PC-9 (cell line): ENCODE data around the gene DPP7. TPM values are rescaled to one million over a fixed set of nuclear protein-coding genes. Genes with fewer than 3 reads are reported as not detected.

Experiments used
- BruUV-seq: library from RNA; stranded (reverse); fragments of 400-500 nt; replicated peaks from 2 replicates; lab custom pipeline; 2021; lab: Mats Ljungman, UMichigan
- CTCF ChIA-PET: fragments of 300-600 bp; sonication (Branson Sonifier 250); formaldehyde crosslinking; loops from one replicate; lab custom pipeline; 2022; ENCODE audit warnings: antibody characterized with exemption; lab: Charles Lee
- POLR2A ChIA-PET: fragments of 300-600 bp; sonication (Branson Sonifier 250); formaldehyde crosslinking; loops from one replicate; lab custom pipeline; 2022; ENCODE audit warnings: antibody characterized with exemption; ENCODE audit not compliant: unreplicated experiment; lab: Charles Lee
- DNase-seq, 2 experiments: peaks; one replicate each; pipeline versions ENCODE4 v3.0.0 to v3.0.0-alpha.2; 2015 to 2022; ENCODE audit warnings: mixed read lengths in 1 of 2
- H2AFZ ChIP-seq: fragments of 200-600 bp; sonication (generic); 2 replicates; pipeline ENCODE4 v1.8.1; 2017; ENCODE audit warnings: antibody characterized with exemption
- H3F3A ChIP-seq: fragments of 200-600 bp; sonication (generic); 2 replicates; pipeline ENCODE4 v1.8.1; 2017; ENCODE audit warnings: antibody characterized with exemption, mild to moderate bottlenecking, low read depth; ENCODE audit not compliant: insufficient read depth
- H3K27ac ChIP-seq: fragments of 200-600 bp; sonication (generic); 2 replicates; pipeline ENCODE4 v1.6.1; 2016; ENCODE audit warnings: mixed run types
- H3K27me3 ChIP-seq: fragments of 200-600 bp; sonication (generic); 2 replicates; pipeline ENCODE4 v1.6.1; 2016; ENCODE audit warnings: low read depth, mixed run types; ENCODE audit not compliant: insufficient read depth
- H3K36me3 ChIP-seq: fragments of 200-600 bp; sonication (generic); 2 replicates; pipeline ENCODE4 v1.6.1; 2016; ENCODE audit warnings: low read depth, mixed run types
- H3K4me1 ChIP-seq: fragments of 200-600 bp; sonication (generic); replicated peaks from 2 replicates; pipeline ENCODE4 v1.6.1; 2016; ENCODE audit warnings: mixed run types; ENCODE audit not compliant: insufficient read depth
- H3K4me2 ChIP-seq: fragments of 200-600 bp; sonication (generic); 2 replicates; pipeline ENCODE4 v1.6.1; 2017; ENCODE audit warnings: mixed run types
- H3K4me3 ChIP-seq: fragments of 200-600 bp; sonication (generic); 2 replicates; pipeline ENCODE4 v1.6.1; 2016; ENCODE audit warnings: mixed run types
- H3K79me2 ChIP-seq: fragments of 200-600 bp; sonication (generic); 2 replicates; pipeline ENCODE4 v1.6.1; 2017; ENCODE audit warnings: low read depth, mixed run types
- H3K9me2 ChIP-seq: fragments of 200-600 bp; sonication (generic); 2 replicates; pipeline ENCODE4 v1.8.1; 2017; ENCODE audit warnings: mild to moderate bottlenecking; ENCODE audit not compliant: insufficient read depth
- H3K9me3 ChIP-seq: fragments of 200-600 bp; sonication (generic); 2 replicates; pipeline ENCODE4 v1.8.1; 2016; ENCODE audit warnings: low read depth; ENCODE audit not compliant: insufficient read depth
- H4K20me1 ChIP-seq: fragments of 200-600 bp; sonication (generic); 2 replicates; pipeline ENCODE4 v1.8.1; 2017; ENCODE audit not compliant: insufficient read depth
- CTCF ChIP-seq: fragments of 200-600 bp; sonication (generic); conservative IDR thresholded peaks from 2 replicates; pipeline ENCODE4 v1.6.1; 2017; ENCODE audit warnings: mixed run types, antibody characterized with exemption, mild to moderate bottlenecking, moderate library complexity
- EZH2 ChIP-seq: fragments of 200-600 bp; sonication (generic); IDR thresholded peaks from 2 replicates; pipeline ENCODE4 v1.8.0; 2017; ENCODE audit warnings: antibody characterized with exemption, low read depth
- intact Hi-C: fragments of 100-400 bp; cut with micrococcal nuclease; formaldehyde crosslinking; loops from one replicate; pipeline ENCODE4 v1.10.0; 2022; ENCODE audit not compliant: unreplicated experiment
- total RNA-seq: library from RNA; stranded (reverse); gene quantifications from 2 replicates; pipeline ENCODE4 v1.2.3, GENCODE V29; 2021

Gene DPP7
- total RNA-seq, 1 experiment from 2014 or later, result 104 TPM

- ChIA-PET POLR2A (no interaction called here), CTCF (no interaction called here)
Observed at GRCh38 chr9:137160716-137161557, 46.4 kb upstream of the DPP7 start.

GRCh38 chr9:137160054-137160425 lies 45.5 kb upstream of the DPP7 start:
- Histone ChIP-seq H3K9me2 (no peaks in the 10 kb centered on the region), H3F3A (peaks cover 2% of the 10 kb centered on the region; the same call in 1 of the 2 replicates), H3K79me2 (no peaks in the 10 kb centered on the region), H3K4me2 (no peak overlapping the region), H3K9me3 (no peaks in the 10 kb centered on the region), H3K36me3 (no peaks in the 10 kb centered on the region), H2AFZ (no peak overlapping the region), H3K4me1 (no peaks in the 10 kb centered on the region), H3K4me3 (no peak overlapping the region), H3K27me3 (no peaks in the 10 kb centered on the region), H4K20me1 (no peaks in the 10 kb centered on the region), H3K27ac (no peak overlapping the region)
- TF ChIP-seq EZH2, result no peak
- TF ChIP-seq CTCF, result no peak
- ChIA-PET POLR2A (no interaction called here), CTCF (no interaction called here)
- intact Hi-C loops, result no loop called here
- BruUV-seq, result no TSS peak
- no peak for DNase-seq

More at GRCh38 chr9:137160716-137161557, 46.4 kb upstream of the DPP7 start:
- Histone ChIP-seq H3K4me1 (no peaks in the 10 kb centered on the region), H4K20me1 (no peaks in the 10 kb centered on the region), H3F3A (no peaks in the 10 kb centered on the region; the same call in 1 of the 2 replicates), H3K79me2 (no peaks in the 10 kb centered on the region), H3K4me3 (no peak overlapping the region), H3K9me2 (no peaks in the 10 kb centered on the region), H3K27ac (no peak overlapping the region), H3K36me3 (no peaks in the 10 kb centered on the region), H3K27me3 (no peaks in the 10 kb centered on the region), H3K9me3 (no peaks in the 10 kb centered on the region), H3K4me2 (no peak overlapping the region), H2AFZ (no peak overlapping the region)
- BruUV-seq, result no TSS peak
- no peak for DNase-seq
- intact Hi-C loops, result no loop called here
- TF ChIP-seq EZH2, result no peak
- TF ChIP-seq CTCF, result no peak

- Histone ChIP-seq H3K4me3 (no peak overlapping the region), H3K4me1 (no peaks in the 10 kb centered on the region), H3K9me3 (no peaks in the 10 kb centered on the region), H3K9me2 (no peaks in the 10 kb centered on the region), H3K27ac (no peak overlapping the region), H3K36me3 (no peaks in the 10 kb centered on the region), H3F3A (peaks cover 8% of the 10 kb centered on the region; the same call in 1 of the 2 replicates), H2AFZ (no peak overlapping the region), H3K27me3 (no peaks in the 10 kb centered on the region), H3K4me2 (no peak overlapping the region), H3K79me2 (no peaks in the 10 kb centered on the region), H4K20me1 (no peaks in the 10 kb centered on the region)
- no peak for DNase-seq
- intact Hi-C loops, result no loop called here
- CTCF ChIA-PET, result no interaction called here
- BruUV-seq, result no TSS peak
- TF ChIP-seq EZH2, result no peak
- no peak for TF ChIP-seq CTCF
- POLR2A ChIA-PET, result no interaction called here
Observed at GRCh38 chr9:137159105-137160053, 44.8 kb upstream of the DPP7 start.
